Measurements from ENCODE around the gene BPIFA2.

The BPIFA2 gene

GRCh38 chr20:33166533-33167113, 1.3 kb upstream of the BPIFA2 start:
- peaks cover 0 to 9% (median 5%) of the 10 kb centered on the region in 10 experiments; a peak in 8 of 20 replicates for H3K4me1 ChIP-seq
- no peaks in the 10 kb centered on the region for H3K27me3 ChIP-seq
- no peak overlapping the region for H3K4me3 ChIP-seq
- H3K4me2 ChIP-seq: no peak overlapping the region
- H3K9me3 ChIP-seq (replicated peaks in 1 of 11): peaks cover 14 to 33% (median 20%) of the 10 kb centered on the region in 11 experiments
- TF ChIP-seq Cebpa-rat (IDR thresholded peaks at IDR 0.05): no peak
- no peak overlapping the region for H3K27ac ChIP-seq
- no peaks in the 10 kb centered on the region for H3K36me3 ChIP-seq
- H3K9ac ChIP-seq: no peak overlapping the region
- no peaks in the 10 kb centered on the region for H4K20me1 ChIP-seq

GRCh38 chr20:33169176-33169794, 1.3 kb downstream of the BPIFA2 start:
- no peak for TF ChIP-seq Cebpa-rat (IDR thresholded peaks at IDR 0.05)
- Histone ChIP-seq H3K9ac (no peak overlapping the region), H3K27ac (no peak overlapping the region), H3K9me3 (replicated peaks in 1 of 11) (peaks cover 15 to 36% (median 20%) of the 10 kb centered on the region in 11 experiments), H3K4me3 (no peak overlapping the region), H3K4me1 (peaks cover 0 to 5% (median 0%) of the 10 kb centered on the region in 10 experiments; a peak in 2 of 20 replicates), H3K36me3 (no peaks in the 10 kb centered on the region), H3K4me2 (no peak overlapping the region), H4K20me1 (no peaks in the 10 kb centered on the region), H3K27me3 (no peaks in the 10 kb centered on the region)

- no peak overlapping the region for H3K27ac ChIP-seq
- H3K36me3 ChIP-seq: no peaks in the 10 kb centered on the region
- H3K4me1 ChIP-seq: no peaks in the 10 kb centered on the region
- H4K20me1 ChIP-seq: no peaks in the 10 kb centered on the region
- no peaks in the 10 kb centered on the region for H3K27me3 ChIP-seq
- H3K4me2 ChIP-seq: no peak overlapping the region
- no peak for TF ChIP-seq Cebpa-rat (IDR thresholded peaks at IDR 0.05)
- no peak overlapping the region for H3K4me3 ChIP-seq
- peaks cover 15 to 36% (median 20%) of the 10 kb centered on the region in 11 experiments for H3K9me3 ChIP-seq (replicated peaks in 1 of 11)
- H3K9ac ChIP-seq: no peak overlapping the region
Observed at GRCh38 chr20:33172781-33173180, 4.8 kb downstream of the BPIFA2 start.

GRCh38 chr20:33175123-33175522, 7.2 kb downstream of the BPIFA2 start:
- Histone ChIP-seq H3K36me3 (no peaks in the 10 kb centered on the region), H3K9me3 (replicated peaks in 1 of 11) (peaks cover 4 to 18% (median 8%) of the 10 kb centered on the region in 11 experiments; a peak in 19 of 22 replicates), H3K27me3 (no peaks in the 10 kb centered on the region), H3K4me1 (no peaks in the 10 kb centered on the region), H4K20me1 (no peaks in the 10 kb centered on the region), H3K9ac (no peak overlapping the region), H3K4me2 (no peak overlapping the region), H3K4me3 (no peak overlapping the region), H3K27ac (no peak overlapping the region)
- no peak for TF ChIP-seq Cebpa-rat (IDR thresholded peaks at IDR 0.05)

- Histone ChIP-seq H3K27ac (no peak overlapping the region), H3K4me3 (no peak overlapping the region), H3K9ac (no peak overlapping the region), H4K20me1 (no peaks in the 10 kb centered on the region), H3K9me3 (replicated peaks in 1 of 11) (peaks cover 0 to 8% (median 0%) of the 10 kb centered on the region in 11 experiments; a peak in 5 of 22 replicates), H3K4me1 (no peaks in the 10 kb centered on the region), H3K27me3 (no peaks in the 10 kb centered on the region), H3K36me3 (no peaks in the 10 kb centered on the region), H3K4me2 (no peak overlapping the region)
- no peak for TF ChIP-seq Cebpa-rat (IDR thresholded peaks at IDR 0.05)
Observed at GRCh38 chr20:33176101-33176500, 8.1 kb downstream of the BPIFA2 start.

GRCh38 chr20:33177866-33178265, 9.9 kb downstream of the BPIFA2 start:
- Histone ChIP-seq H3K27me3 (no peaks in the 10 kb centered on the region), H3K9me3 (replicated peaks in 1 of 11) (peaks cover 0 to 5% (median under 1%) of the 10 kb centered on the region in 11 experiments; a peak in 6 of 22 replicates), H3K9ac (no peak overlapping the region), H3K4me2 (no peak overlapping the region), H3K36me3 (no peaks in the 10 kb centered on the region), H3K4me3 (no peak overlapping the region), H4K20me1 (no peaks in the 10 kb centered on the region), H3K27ac (no peak overlapping the region), H3K4me1 (no peaks in the 10 kb centered on the region)
- no peak for TF ChIP-seq Cebpa-rat (IDR thresholded peaks at IDR 0.05)

GRCh38 chr20:33178726-33179125, 10.8 kb downstream of the BPIFA2 start:
- TF ChIP-seq Cebpa-rat (IDR thresholded peaks at IDR 0.05): no peak
- Histone ChIP-seq H3K27me3 (no peaks in the 10 kb centered on the region), H3K4me2 (no peak overlapping the region), H4K20me1 (no peaks in the 10 kb centered on the region), H3K9ac (no peak overlapping the region), H3K4me1 (no peaks in the 10 kb centered on the region), H3K4me3 (no peak overlapping the region), H3K36me3 (no peaks in the 10 kb centered on the region), H3K9me3 (replicated peaks in 1 of 11) (peaks cover 6 to 13% (median 9%) of the 10 kb centered on the region in 11 experiments; a peak in 17 of 22 replicates), H3K27ac (no peak overlapping the region)

GRCh38 chr20:33180169-33180568, 12.2 kb downstream of the BPIFA2 start:
- no peaks in the 10 kb centered on the region for H3K27me3 ChIP-seq
- TF ChIP-seq Cebpa-rat (IDR thresholded peaks at IDR 0.05): no peak
- H3K9ac ChIP-seq: no peak overlapping the region

GRCh38 chr20:33181482-33182093, 13.6 kb downstream of the BPIFA2 start:
- Histone ChIP-seq H3K27me3 (no peaks in the 10 kb centered on the region), H3K36me3 (no peaks in the 10 kb centered on the region), H3K9ac (no peak overlapping the region), H3K27ac (no peak overlapping the region), H3K4me3 (no peak overlapping the region), H3K4me2 (no peak overlapping the region), H3K4me1 (no peaks in the 10 kb centered on the region), H3K9me3 (replicated peaks in 1 of 11) (peaks cover 7 to 15% (median 11%) of the 10 kb centered on the region in 11 experiments; a peak in 17 of 22 replicates), H4K20me1 (no peaks in the 10 kb centered on the region)
- no peak for TF ChIP-seq Cebpa-rat (IDR thresholded peaks at IDR 0.05)

More at GRCh38 chr20:33180169-33180568, 12.2 kb downstream of the BPIFA2 start:
- no peaks in the 10 kb centered on the region for H3K4me1 ChIP-seq
- peaks cover 7 to 15% (median 10%) of the 10 kb centered on the region in 11 experiments; a peak in 17 of 22 replicates for H3K9me3 ChIP-seq (replicated peaks in 1 of 11)
- H3K27ac ChIP-seq: no peak overlapping the region
- H4K20me1 ChIP-seq: no peaks in the 10 kb centered on the region
- no peak overlapping the region for H3K4me2 ChIP-seq
- H3K36me3 ChIP-seq: no peaks in the 10 kb centered on the region
- no peak overlapping the region for H3K4me3 ChIP-seq

All from BLaER1 treated with 17β-estradiol and CSF1 and Interleukin-3, amounts not matched to agents 10 nM and 100 nM (cell line).